ENCODE data around the gene ZNRF2. TPM values are rescaled to one million over a fixed set of nuclear protein-coding genes. Genes with fewer than 3 reads are reported as not detected.
A peak's percentile ranks its signal among the peaks of the same experiment; 100 is the strongest.

ZNRF2 gene
- total RNA-seq, 1 donor from 2014 or later: 21.4 TPM

DNA sequence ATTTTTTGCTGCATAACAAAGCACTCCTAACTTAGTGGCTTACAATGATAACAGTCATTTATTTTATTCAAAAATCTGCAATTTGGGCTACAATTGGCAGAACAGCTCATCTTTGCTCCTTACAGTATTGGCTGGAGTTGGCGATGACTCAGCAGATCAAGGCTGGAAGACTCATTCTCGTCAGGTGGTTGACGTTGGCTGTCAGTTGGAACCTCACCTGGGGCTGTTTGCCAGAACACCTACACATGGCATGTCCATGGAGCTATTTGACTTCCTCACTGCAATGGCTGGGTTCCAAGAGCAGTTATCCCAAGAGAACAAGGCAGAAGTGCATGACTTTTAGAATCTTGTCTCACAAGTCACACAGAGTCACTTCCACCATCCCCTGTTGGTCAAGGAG, 119.1 kb downstream of the ZNRF2 start:
- DNase-seq (no peak), ATAC-seq (ENCODE audit: low read depth) (no peak)
- intact Hi-C loops (cut with micrococcal nuclease): no loop called here
- Mint-ChIP-seq H3K4me1 (peaks cover 5% of the 10 kb centered on the region), H3K36me3 (ENCODE audit: low read depth) (peaks cover 13% of the 10 kb centered on the region), H3K4me3 (no peak overlapping the region), H3K27ac (no peak overlapping the region), H3K9me3 (no peaks in the 10 kb centered on the region), H3K27me3 (no peaks in the 10 kb centered on the region)
- TF ChIP-seq, protein P1, sequence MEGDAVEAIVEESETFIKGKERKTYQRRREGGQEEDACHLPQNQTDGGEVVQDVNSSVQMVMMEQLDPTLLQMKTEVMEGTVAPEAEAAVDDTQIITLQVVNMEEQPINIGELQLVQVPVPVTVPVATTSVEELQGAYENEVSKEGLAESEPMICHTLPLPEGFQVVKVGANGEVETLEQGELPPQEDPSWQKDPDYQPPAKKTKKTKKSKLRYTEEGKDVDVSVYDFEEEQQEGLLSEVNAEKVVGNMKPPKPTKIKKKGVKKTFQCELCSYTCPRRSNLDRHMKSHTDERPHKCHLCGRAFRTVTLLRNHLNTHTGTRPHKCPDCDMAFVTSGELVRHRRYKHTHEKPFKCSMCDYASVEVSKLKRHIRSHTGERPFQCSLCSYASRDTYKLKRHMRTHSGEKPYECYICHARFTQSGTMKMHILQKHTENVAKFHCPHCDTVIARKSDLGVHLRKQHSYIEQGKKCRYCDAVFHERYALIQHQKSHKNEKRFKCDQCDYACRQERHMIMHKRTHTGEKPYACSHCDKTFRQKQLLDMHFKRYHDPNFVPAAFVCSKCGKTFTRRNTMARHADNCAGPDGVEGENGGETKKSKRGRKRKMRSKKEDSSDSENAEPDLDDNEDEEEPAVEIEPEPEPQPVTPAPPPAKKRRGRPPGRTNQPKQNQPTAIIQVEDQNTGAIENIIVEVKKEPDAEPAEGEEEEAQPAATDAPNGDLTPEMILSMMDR (IDR thresholded peaks at IDR 0.05): no peak
- ChIA-PET CTCF (no interaction called here), POLR2A (no interaction called here)

DNA sequence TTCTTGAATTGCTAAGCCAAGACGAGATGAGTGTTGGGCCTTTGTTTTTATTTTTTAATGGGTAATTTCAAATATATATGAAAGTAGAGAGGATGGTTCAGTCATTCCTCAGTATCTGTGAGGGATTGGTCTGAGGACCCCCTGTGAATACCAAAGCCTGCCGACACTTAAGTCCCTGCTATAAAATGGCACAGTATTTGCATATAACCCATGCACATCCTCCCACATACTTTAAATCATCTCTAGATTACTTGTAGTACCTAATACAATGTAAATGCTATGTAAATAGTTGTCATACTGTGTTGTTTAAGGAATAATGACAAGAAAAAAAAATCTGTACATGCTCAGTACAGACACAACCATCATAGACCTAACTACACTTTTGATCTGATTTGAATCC, 120.8 kb downstream of the ZNRF2 start:
- Mint-ChIP-seq H3K36me3 (ENCODE audit: low read depth) (peaks cover 13% of the 10 kb centered on the region), H3K4me3 (no peak overlapping the region), H3K27ac (no peak overlapping the region), H3K27me3 (no peaks in the 10 kb centered on the region), H3K9me3 (no peaks in the 10 kb centered on the region), H3K4me1 (peaks cover 9% of the 10 kb centered on the region)
- intact Hi-C loops (cut with micrococcal nuclease): no loop called here
- no peak for ATAC-seq (ENCODE audit: low read depth)
- TF ChIP-seq, protein P1 (IDR thresholded peaks at IDR 0.05): no peak
- POLR2A ChIA-PET: no interaction called here
- no peak for DNase-seq
- CTCF ChIA-PET: no interaction called here

DNA sequence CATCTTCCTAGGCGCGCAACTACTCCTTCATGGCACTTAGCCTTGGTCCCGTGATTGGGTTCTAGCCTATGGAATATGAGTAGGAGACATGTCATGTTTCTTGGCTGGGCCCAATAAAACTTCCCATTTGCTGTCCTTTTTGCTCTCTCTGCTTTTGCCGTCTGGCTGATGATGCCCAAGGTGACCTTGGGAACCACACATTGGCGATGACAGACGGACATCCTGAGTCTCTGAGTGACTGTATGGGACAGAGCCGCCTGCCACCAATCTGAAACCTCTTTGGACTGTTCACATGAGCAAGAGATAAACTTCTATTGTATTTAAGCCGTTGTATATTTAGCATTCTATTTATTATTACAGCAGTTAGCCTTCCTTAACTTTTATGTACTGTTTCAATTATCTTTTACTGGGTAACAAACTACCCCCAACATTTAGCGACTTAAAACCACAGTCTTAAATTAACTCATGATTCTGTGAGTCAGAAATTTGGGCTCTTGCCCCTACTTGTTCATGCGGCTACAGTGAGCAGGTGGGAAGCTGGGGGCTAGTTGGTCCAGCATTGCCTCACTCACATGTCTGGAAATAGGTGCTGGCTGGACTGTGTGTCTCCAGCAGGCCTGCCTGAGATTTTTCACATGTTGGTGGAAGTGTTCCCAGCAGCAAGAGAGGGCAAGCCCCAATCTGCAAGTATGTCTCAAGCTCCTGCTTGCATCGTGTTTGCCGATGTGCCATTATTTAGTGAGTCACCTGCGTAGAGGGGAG, 122.4 kb downstream of the ZNRF2 start:
- intact Hi-C loops (cut with micrococcal nuclease): no loop called here

DNA sequence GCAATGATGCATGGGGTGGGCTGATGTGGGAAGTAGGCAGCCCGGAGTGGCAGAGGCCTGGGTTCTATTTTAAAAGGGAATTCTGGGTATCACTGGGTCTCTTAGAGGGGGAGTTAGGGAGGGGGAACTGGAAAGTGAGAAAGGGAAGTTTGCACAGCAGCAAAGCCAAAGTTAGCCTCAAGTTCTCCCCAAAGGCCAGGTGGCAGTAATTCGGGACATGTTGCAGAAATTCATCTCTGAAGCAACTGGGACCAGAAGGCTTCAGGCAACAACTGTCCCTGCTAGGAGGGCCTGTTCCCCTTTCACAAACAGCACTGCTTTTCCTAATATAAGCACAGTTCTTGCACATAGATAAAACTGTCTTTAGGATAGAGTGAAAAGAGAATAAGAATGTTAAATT, 126.8 kb downstream of the ZNRF2 start:
- CTCF ChIA-PET: interaction anchor here (0.7 to 1.8 kb wide), 5 partner anchors 35 to 247 kb away, joined by 3 to 6 read pairs (median 3); no protein-coding TSS in a partner anchor
- intact Hi-C loops (cut with micrococcal nuclease): no loop called here
- Mint-ChIP-seq H3K9me3 (no peaks in the 10 kb centered on the region), H3K4me3 (peak overlapping the region; percentile 15), H3K4me1 (peaks cover 33% of the 10 kb centered on the region), H3K27me3 (no peaks in the 10 kb centered on the region), H3K36me3 (ENCODE audit: low read depth) (no peaks in the 10 kb centered on the region), H3K27ac (peak overlapping the region; percentile 65)
- TF ChIP-seq, protein P1 (IDR thresholded peaks at IDR 0.05): no peak
- DNase-seq: no peak
- POLR2A ChIA-PET: no interaction called here
- peak; percentile 28 for ATAC-seq (ENCODE audit: low read depth)

More for the DNA sequence above, 122.4 kb downstream of the ZNRF2 start:
- DNase-seq (no peak), ATAC-seq (ENCODE audit: low read depth) (no peak)
- Mint-ChIP-seq H3K9me3 (no peaks in the 10 kb centered on the region), H3K4me1 (peaks cover 19% of the 10 kb centered on the region), H3K36me3 (ENCODE audit: low read depth) (peaks cover 13% of the 10 kb centered on the region), H3K4me3 (no peak overlapping the region), H3K27ac (no peak overlapping the region), H3K27me3 (no peaks in the 10 kb centered on the region)
- ChIA-PET CTCF (no interaction called here), POLR2A (interaction anchor here (0.6 kb wide), 1 partner anchor 142 kb away, joined by 3 read pairs; no protein-coding TSS in a partner anchor)
- TF ChIP-seq, protein P1 (IDR thresholded peaks at IDR 0.05): no peak

DNA sequence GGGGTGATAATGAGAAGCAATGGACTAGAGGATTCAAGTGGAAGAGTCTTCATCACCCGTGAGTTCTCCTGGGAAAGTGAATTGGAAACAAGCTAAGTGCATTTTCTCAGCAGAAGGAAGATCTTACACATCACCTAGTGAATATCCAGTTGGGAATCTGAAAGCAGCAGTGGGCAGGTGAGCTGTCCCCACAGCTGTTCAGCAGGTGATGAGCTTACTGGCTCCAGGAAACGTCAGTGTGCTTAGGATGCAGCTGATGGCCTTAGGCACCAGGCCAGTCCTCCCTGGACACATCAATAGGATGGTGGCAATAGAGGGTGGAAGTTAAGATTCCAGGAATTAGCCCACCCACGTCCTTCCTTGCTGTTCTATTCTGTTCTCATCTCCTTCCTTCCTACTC, 127.5 kb downstream of the ZNRF2 start:
- Mint-ChIP-seq H3K4me3 (no peak overlapping the region), H3K4me1 (peaks cover 33% of the 10 kb centered on the region), H3K27ac (peak overlapping the region; percentile 14), H3K27me3 (no peaks in the 10 kb centered on the region), H3K36me3 (ENCODE audit: low read depth) (no peaks in the 10 kb centered on the region), H3K9me3 (no peaks in the 10 kb centered on the region)
- CTCF ChIA-PET: interaction anchor here (0.7 to 1.7 kb wide), 4 partner anchors 34 to 338 kb away, joined by 3 to 5 read pairs (median 3); no protein-coding TSS in a partner anchor
- DNase-seq (no peak), ATAC-seq (ENCODE audit: low read depth) (no peak)
- TF ChIP-seq, protein P1 (IDR thresholded peaks at IDR 0.05): no peak
- POLR2A ChIA-PET: no interaction called here
- intact Hi-C loops (cut with micrococcal nuclease): loop anchor here (2.0 kb wide), 2 partner anchors 127 to 491 kb away; partner anchors contain the start of gene ZNRF2
